ENCODE results near the gene CDH26. TPM values are rescaled to one million over a fixed set of nuclear protein-coding genes. Genes with fewer than 3 reads are reported as not detected.

CDH26 gene
- total and polyA plus RNA-seq, 2 of the 13 experiments (the other 11 are each of a cell fraction or from before 2014, with no cell fraction given), result 0.40 to 1.1 TPM

DNA sequence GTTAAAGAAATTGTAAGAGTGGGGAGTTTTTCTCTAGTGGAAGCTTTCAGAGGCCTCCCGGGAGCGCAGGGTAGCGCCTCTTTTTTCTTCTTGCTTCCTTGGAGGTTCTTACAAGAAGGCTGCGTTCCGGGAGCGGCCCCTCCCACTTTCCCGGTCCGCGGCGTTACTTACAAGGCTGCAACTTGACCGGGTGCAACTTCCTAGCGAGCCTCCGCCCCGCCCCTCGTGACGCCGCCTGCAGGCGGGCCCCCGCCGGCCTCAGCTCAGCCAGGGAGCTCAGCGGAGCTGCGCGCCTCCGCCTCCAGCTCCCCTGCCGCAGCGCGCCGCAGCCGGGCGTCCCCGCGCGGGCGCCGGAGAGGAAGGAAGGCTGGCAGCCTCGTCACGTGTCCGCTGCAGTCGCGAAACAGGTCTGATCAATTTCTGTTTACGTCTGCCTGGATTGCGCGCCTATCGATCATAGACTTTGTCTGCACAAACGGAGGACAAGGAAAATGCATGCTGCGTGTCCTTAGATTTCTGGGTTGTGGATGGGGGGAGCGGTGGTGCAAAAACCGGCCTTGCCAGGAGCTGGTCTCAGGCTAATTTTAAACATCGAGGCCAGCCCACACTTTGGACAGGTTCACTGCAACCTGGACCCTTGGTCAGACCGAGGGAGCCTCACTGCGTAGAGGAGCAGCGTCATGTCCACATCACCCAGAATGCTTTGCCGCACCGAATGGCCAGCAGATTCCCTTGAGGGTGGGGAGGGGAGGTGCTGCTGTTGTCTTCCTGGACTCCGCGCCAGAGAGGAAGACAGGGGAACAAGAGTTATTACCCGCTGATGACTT, 17.9 kb upstream of the CDH26 start, which contains the start of the genes FAM217B and PPP1R3D (continued):
- TF ChIP-seq PAX8 (CRISPR knock-in tag; IDR thresholded peaks at IDR 0.05; ENCODE audit: borderline replicate concordance), result peak; percentile 96; the same call in 1 of the 2 replicates
- peak; percentile 54 for TF ChIP-seq FOXO1 (CRISPR knock-in tag; IDR thresholded peaks at IDR 0.05)
- TF ChIP-seq ZNF329 (CRISPR knock-in tag; IDR thresholded peaks at IDR 0.05; ENCODE audit: low read depth), result no peak
- TF ChIP-seq PAF1 (CRISPR knock-in tag; IDR thresholded peaks at IDR 0.05), result no peak
- TF ChIP-seq, protein P1, sequence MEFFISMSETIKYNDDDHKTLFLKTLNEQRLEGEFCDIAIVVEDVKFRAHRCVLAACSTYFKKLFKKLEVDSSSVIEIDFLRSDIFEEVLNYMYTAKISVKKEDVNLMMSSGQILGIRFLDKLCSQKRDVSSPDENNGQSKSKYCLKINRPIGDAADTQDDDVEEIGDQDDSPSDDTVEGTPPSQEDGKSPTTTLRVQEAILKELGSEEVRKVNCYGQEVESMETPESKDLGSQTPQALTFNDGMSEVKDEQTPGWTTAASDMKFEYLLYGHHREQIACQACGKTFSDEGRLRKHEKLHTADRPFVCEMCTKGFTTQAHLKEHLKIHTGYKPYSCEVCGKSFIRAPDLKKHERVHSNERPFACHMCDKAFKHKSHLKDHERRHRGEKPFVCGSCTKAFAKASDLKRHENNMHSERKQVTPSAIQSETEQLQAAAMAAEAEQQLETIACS (CRISPR knock-in tag; IDR thresholded peaks at IDR 0.05), result peak; percentile 85
- TF ChIP-seq ZIK1 (CRISPR knock-in tag; IDR thresholded peaks at IDR 0.05; ENCODE audit: borderline replicate concordance, low read depth), result peak; percentile 97
- TF ChIP-seq ZNF136 (CRISPR knock-in tag; IDR thresholded peaks at IDR 0.05; ENCODE audit: low read depth), result 0 out of 2 replicates have a peak, but pooled peaks have one; percentile 74
- 0 out of 2 replicates have a peak, but pooled peaks have one; percentile 46 for TF ChIP-seq MIXL1 (CRISPR knock-in tag; IDR thresholded peaks at IDR 0.05)
- peak; percentile 94 for TF ChIP-seq PHF8 (CRISPR knock-in tag; IDR thresholded peaks at IDR 0.05)
- peak; percentile 82; the same call in 1 of the 2 replicates for TF ChIP-seq ZMAT3 (CRISPR knock-in tag; conservative IDR thresholded peaks at IDR 0.05)
- TF ChIP-seq, protein P2, sequence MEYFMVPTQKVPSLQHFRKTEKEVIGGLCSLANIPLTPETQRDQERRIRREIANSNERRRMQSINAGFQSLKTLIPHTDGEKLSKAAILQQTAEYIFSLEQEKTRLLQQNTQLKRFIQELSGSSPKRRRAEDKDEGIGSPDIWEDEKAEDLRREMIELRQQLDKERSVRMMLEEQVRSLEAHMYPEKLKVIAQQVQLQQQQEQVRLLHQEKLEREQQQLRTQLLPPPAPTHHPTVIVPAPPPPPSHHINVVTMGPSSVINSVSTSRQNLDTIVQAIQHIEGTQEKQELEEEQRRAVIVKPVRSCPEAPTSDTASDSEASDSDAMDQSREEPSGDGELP (IDR thresholded peaks at IDR 0.05; ENCODE audit: borderline replicate concordance, low read depth), result peak; percentile 6; the same call in 1 of the 2 replicates
- no peak for TF ChIP-seq ZNF841 (CRISPR knock-in tag; IDR thresholded peaks at IDR 0.05; ENCODE audit: borderline replicate concordance)
- no peak for TF ChIP-seq ZNF484 (CRISPR knock-in tag; IDR thresholded peaks at IDR 0.05; ENCODE audit: borderline replicate concordance, low read depth)
- TF ChIP-seq GZF1 (CRISPR knock-in tag; IDR thresholded peaks at IDR 0.05), result peak; percentile 61; the same call in 1 of the 2 replicates
- peak; percentile 83; the same call in 1 of the 2 replicates for TF ChIP-seq ZNF451 (CRISPR knock-in tag; IDR thresholded peaks at IDR 0.05)
- TF ChIP-seq, protein P3, sequence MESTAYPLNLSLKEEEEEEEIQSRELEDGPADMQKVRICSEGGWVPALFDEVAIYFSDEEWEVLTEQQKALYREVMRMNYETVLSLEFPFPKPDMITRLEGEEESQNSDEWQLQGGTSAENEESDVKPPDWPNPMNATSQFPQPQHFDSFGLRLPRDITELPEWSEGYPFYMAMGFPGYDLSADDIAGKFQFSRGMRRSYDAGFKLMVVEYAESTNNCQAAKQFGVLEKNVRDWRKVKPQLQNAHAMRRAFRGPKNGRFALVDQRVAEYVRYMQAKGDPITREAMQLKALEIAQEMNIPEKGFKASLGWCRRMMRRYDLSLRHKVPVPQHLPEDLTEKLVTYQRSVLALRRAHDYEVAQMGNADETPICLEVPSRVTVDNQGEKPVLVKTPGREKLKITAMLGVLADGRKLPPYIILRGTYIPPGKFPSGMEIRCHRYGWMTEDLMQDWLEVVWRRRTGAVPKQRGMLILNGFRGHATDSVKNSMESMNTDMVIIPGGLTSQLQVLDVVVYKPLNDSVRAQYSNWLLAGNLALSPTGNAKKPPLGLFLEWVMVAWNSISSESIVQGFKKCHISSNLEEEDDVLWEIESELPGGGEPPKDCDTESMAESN (CRISPR knock-in tag; conservative IDR thresholded peaks at IDR 0.05), result peak; percentile 92
- TF ChIP-seq, protein P4, sequence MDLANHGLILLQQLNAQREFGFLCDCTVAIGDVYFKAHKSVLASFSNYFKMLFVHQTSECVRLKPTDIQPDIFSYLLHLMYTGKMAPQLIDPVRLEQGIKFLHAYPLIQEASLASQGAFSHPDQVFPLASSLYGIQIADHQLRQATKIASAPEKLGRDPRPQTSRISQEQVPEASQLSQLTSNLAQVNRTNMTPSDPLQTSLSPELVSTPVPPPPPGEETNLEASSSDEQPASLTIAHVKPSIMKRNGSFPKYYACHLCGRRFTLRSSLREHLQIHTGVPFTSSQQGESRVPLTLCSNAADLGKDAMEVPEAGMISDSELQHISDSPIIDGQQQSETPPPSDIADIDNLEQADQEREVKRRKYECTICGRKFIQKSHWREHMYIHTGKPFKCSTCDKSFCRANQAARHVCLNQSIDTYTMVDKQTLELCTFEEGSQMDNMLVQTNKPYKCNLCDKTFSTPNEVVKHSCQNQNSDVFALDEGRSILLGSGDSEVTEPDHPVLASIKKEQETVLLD (CRISPR knock-in tag; IDR thresholded peaks at IDR 0.05; ENCODE audit: low read depth), result peak; percentile 70
- TF ChIP-seq, protein P5, sequence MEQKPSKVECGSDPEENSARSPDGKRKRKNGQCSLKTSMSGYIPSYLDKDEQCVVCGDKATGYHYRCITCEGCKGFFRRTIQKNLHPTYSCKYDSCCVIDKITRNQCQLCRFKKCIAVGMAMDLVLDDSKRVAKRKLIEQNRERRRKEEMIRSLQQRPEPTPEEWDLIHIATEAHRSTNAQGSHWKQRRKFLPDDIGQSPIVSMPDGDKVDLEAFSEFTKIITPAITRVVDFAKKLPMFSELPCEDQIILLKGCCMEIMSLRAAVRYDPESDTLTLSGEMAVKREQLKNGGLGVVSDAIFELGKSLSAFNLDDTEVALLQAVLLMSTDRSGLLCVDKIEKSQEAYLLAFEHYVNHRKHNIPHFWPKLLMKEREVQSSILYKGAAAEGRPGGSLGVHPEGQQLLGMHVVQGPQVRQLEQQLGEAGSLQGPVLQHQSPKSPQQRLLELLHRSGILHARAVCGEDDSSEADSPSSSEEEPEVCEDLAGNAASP (CRISPR knock-in tag; IDR thresholded peaks at IDR 0.05; ENCODE audit: borderline replicate concordance), result peak; percentile 55
- peak; percentile 63; the same call in 1 of the 2 replicates for TF ChIP-seq ZNF335 (CRISPR knock-in tag; IDR thresholded peaks at IDR 0.05)
- TF ChIP-seq, protein P6, sequence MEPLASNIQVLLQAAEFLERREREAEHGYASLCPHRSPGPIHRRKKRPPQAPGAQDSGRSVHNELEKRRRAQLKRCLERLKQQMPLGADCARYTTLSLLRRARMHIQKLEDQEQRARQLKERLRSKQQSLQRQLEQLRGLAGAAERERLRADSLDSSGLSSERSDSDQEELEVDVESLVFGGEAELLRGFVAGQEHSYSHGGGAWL (CRISPR knock-in tag; IDR thresholded peaks at IDR 0.05), result peak; percentile 74
- peak; percentile 81; the same call in 1 of the 2 replicates for TF ChIP-seq NR2C2 (CRISPR knock-in tag; IDR thresholded peaks at IDR 0.05; ENCODE audit: borderline replicate concordance)
- TF ChIP-seq POLR2G (IDR thresholded peaks at IDR 0.05; ENCODE audit: low read depth, low read length), result peak; percentile 97

Measured in HepG2 (cell line).